AG04449 (cell line): ENCODE results near the gene BDNF.

Source experiments
- CTCF ChIA-PET: fragments of 350-600 bp; formaldehyde crosslinking; extraction: SDS; loops from one replicate; lab custom pipeline; 2021; ENCODE audit warnings: antibody characterized with exemption; lab: Yijun Ruan, JAX
- POLR2A ChIA-PET: fragments of 400-600, 350-600 bp; formaldehyde crosslinking; extraction: SDS; loops from one replicate; lab custom pipeline; 2020; ENCODE audit warnings: antibody characterized with exemption, inconsistent platforms; lab: Yijun Ruan, JAX
- DNase-seq: peaks from one replicate; pipeline ENCODE4 v3.0.0-alpha.2; 2010; ENCODE audit warnings: low read depth, low spot score
- H3K4me3 ChIP-seq: 2 replicates; pipeline ENCODE4 v1.5.1; 2011; ENCODE audit warnings: low read depth, mild to moderate bottlenecking, control low read depth, low read length
- TF ChIP-seq, protein P1 (sequence below): IDR thresholded peaks from one replicate; pipeline ENCODE4 v1.5.1; 2011; ENCODE audit warnings: mild to moderate bottlenecking, moderate library complexity, low read length, control low read depth, inconsistent platforms; ENCODE audit not compliant: insufficient read depth; ENCODE audit errors: missing control alignments

The BDNF gene

DNA sequence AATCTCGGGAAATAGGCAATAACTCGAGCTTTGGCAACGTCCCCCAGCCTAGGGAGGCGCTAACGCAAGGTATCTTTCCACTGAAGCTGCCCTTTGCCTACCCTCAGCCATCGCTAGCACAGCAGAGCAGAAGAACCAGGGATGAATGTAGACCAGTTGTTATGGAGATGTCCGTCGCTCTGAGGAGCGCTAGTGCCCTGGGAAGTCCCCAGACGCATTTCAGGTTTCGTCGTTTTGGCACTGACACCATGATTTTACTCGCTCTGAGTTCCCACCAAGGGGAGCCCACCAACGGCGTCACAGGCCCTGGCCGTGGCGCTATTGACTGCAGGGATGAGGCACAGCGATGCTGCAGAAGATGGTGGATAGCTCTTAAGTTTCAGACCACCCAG is 22.7 kb upstream of the BDNF start:
- ChIA-PET CTCF (interaction anchor here (0.7 to 1.0 kb wide), 4 partner anchors 22 to 211 kb away, joined by 3 read pairs; no protein-coding TSS in a partner anchor), POLR2A (no interaction called here)
- TF ChIP-seq, protein P1, sequence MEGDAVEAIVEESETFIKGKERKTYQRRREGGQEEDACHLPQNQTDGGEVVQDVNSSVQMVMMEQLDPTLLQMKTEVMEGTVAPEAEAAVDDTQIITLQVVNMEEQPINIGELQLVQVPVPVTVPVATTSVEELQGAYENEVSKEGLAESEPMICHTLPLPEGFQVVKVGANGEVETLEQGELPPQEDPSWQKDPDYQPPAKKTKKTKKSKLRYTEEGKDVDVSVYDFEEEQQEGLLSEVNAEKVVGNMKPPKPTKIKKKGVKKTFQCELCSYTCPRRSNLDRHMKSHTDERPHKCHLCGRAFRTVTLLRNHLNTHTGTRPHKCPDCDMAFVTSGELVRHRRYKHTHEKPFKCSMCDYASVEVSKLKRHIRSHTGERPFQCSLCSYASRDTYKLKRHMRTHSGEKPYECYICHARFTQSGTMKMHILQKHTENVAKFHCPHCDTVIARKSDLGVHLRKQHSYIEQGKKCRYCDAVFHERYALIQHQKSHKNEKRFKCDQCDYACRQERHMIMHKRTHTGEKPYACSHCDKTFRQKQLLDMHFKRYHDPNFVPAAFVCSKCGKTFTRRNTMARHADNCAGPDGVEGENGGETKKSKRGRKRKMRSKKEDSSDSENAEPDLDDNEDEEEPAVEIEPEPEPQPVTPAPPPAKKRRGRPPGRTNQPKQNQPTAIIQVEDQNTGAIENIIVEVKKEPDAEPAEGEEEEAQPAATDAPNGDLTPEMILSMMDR, result peak; percentile 7
- H3K4me3 ChIP-seq, result peak overlapping the region; percentile 68
- no peak for DNase-seq

DNA sequence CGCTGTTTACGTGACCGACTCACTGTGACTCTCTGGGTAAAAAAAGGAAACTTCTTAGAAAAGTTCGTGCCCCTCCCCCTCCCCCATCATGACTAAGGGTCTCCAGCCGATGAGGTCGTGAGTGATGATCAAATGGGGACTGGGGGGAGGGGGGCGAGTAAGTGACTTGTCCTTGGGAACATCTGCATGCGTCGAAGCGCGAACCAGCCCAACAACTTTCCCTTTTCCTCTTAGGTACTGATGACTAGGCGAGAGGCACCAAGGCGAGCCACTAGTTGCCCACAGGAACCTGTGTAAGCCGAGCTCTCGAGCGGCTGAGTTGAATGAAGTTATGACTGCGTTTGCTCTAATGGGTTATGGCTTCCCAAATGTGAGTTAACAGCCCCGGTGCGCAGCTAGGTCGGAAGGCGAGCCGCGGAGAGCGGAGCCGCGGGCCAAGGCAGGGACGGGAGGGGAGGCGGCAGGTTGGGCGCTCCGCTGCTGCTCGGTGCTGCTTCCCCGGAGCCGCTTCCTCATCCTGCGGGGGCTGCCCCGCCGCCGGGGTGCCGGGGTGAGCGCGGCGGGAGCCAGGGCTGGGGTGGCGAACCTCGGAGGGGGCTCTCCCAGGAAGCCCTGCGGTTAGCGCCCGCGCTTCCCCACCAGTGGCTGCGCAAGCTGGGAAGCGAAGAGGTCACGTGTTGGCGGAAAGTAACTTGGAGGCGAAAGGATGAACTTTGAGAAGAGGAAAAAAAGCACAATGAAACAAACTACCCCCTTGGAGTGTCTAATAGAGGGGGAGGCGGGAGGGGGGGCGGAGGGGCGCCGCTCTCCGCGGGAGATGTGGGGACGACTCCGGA is 22.1 kb upstream of the BDNF start:
- peak overlapping the region; percentile 68 for H3K4me3 ChIP-seq
- CTCF ChIA-PET, result interaction anchor here (0.7 to 7.7 kb wide), 3 partner anchors 19 to 208 kb away, joined by 3 to 132 read pairs (median 3); partner anchors contain the start of gene BDNF
- DNase-seq, result no peak
- POLR2A ChIA-PET, result interaction anchor here (0.6 kb wide), 1 partner anchor 726 kb away, joined by 3 read pairs; no protein-coding TSS in a partner anchor
- TF ChIP-seq, protein P1, result no peak

DNA sequence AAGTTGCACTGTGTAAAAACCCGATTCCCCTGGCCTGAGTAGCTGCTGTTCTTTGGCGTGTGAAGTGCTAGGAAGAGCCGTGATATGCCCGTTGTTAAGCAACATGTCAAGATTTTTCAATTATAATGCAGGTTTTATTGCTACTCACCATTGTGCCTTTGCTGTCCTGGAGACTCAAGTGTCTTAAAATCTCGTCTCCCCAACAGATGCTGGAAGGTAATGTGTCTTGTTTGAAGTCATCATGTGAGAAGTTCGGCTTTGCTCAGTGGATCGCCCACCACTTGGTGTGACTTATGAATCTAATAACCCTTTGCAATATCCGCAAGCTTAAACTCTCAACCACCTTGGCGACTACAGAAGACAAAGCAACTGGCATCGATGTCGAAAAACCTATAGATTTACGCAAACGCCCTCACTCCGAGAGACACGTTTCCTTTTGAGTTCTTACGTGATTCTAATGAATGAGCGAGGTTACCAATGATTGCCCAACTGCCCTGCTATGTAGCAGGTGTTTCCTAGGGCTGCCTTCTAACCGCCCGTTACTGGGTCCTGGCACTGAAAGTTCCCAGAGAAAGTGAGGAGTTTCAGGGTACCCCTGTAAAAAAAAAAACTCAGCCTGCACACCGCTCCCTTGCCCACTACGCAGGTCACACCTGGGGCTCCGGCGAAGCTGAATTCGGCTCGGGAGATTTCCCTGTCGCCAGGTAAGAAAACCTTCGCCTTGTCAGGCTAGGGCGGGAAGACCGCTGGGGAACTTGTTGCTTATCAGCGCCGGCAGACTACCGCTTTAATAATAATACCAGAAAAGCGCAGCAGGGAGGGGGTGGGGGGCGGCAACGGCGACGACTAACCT is 21.2 kb upstream of the BDNF start:
- ChIA-PET POLR2A (interaction anchor here (0.6 kb wide), 1 partner anchor 727 kb away, joined by 3 read pairs; no protein-coding TSS in a partner anchor), CTCF (interaction anchor here (7.7 kb wide), 1 partner anchor 19 kb away, joined by 132 read pairs; the partner anchor contains the start of gene BDNF)
- TF ChIP-seq, protein P1, result no peak
- no peak for DNase-seq
- H3K4me3 ChIP-seq, result peak overlapping the region; percentile 68

DNA sequence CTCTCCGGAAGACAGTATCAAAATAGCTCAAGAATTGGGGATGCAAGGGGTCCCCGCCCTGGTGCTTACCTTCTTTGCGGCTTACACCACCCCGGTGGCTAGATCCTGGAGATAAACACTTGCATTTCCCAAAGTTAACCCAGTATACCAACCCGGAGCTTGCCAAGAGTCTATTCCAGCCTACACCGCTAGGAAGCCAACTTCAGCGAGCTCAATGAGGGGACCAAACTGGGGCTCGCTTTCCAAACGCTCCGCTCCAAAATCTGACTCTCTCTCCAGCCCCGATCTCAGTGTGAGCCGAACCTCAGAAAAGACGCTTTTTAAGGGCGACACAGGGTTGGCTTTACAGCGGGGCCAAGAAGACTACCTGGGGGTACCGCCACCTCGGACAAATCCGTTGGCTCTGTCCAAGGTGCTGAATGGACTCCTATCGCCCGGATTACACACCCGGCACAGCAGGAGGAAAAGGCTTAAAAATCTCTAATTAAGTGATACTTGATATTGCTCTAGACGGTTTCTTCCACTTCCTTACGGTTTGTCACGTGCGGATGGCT is 20.1 kb upstream of the BDNF start:
- peak overlapping the region; percentile 90 for H3K4me3 ChIP-seq
- no peak for DNase-seq
- ChIA-PET POLR2A (interaction anchor here (0.8 to 2.3 kb wide), 5 partner anchors 20 to 442 kb away, joined by 3 to 23 read pairs (median 11); partner anchors contain the start of gene BDNF), CTCF (interaction anchor here (7.7 kb wide), 1 partner anchor 17 kb away, joined by 132 read pairs; the partner anchor contains the start of gene BDNF)
- TF ChIP-seq, protein P1, result peak; percentile 19

DNA sequence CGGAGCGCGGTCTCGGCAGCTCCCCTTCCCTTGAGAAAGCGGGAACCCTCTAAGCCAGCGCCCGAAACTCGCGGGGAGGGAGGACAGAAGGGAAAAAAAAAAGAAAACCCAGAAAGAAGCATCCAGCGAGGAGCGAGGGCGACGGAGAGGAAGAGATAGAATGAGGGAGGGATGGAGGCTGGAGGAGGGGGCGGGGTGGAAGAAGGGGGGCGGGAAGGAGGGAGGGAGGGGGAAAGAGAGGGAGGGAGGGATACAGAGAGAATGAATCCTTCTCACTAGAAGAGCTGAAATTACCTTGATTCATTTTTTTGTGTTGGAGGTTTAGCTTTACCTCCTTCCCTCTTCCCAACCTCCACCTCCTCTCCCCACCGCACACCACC is 19.3 kb upstream of the BDNF start:
- peak overlapping the region; percentile 90 for H3K4me3 ChIP-seq
- DNase-seq, result no peak
- TF ChIP-seq, protein P1, result no peak
- ChIA-PET POLR2A (interaction anchor here (1.4 to 2.3 kb wide), 5 partner anchors 20 to 388 kb away, joined by 4 to 23 read pairs (median 11); partner anchors contain the start of genes BDNF, KIF18A and METTL15), CTCF (interaction anchor here (1.0 to 7.7 kb wide), 4 partner anchors 17 to 810 kb away, joined by 3 to 132 read pairs (median 5); partner anchors contain the start of gene BDNF)
